ENCODE measurements around the gene C11orf52.
A peak's percentile ranks its signal among the peaks of the same experiment; 100 is the strongest.

Gene C11orf52

GRCh38 chr11:111912535-111912934, 6.2 kb upstream of the C11orf52 start, which contains the start of gene HSPB2:
HSPB2 (plus strand) TSS chr11:111912734; CDS start chr11:111912830, 96 bp downstream.
- Histone ChIP-seq H3K27ac (ENCODE audit: low read depth, low read length) (peak within 1 kb of the TSS; percentile 65), H3K9me3 (ENCODE audit: control insufficient read depth in 1 of 2, low read length in 2 of 2) (no peaks in the 10 kb centered on the region), H3K9ac (ENCODE audit: low read depth in 1 of 2, low read length in 2 of 2) (peak within 1 kb of the TSS; percentile 43 to 48), H3K4me1 (ENCODE audit: control insufficient read depth in 1 of 2, insufficient read depth in 2 of 2, low read length in 2 of 2) (peaks cover 8 to 18% of the 10 kb centered on the region in 2 donors), H3K4me3 (ENCODE audit: low read depth in 1 of 2, low read length in 2 of 2) (peak within 1 kb of the TSS; percentile 44 to 57), H3K27me3 (ENCODE audit: control insufficient read depth in 1 of 2, insufficient read depth in 2 of 2, low read length in 2 of 2) (peaks cover 3% of the 10 kb centered on the region in 2 donors), H3K36me3 (ENCODE audit: control insufficient read depth in 1 of 2, insufficient read depth in 2 of 2, low read length in 2 of 2) (no peaks in the 10 kb centered on the region)

GRCh38 chr11:111913031-111913861, 5.5 kb upstream of the C11orf52 start:
- peak overlapping the region; percentile 17 to 24 for H3K4me3 ChIP-seq (ENCODE audit: low read depth in 1 of 2, low read length in 2 of 2)
- H3K27ac ChIP-seq (ENCODE audit: low read depth, low read length) = peak overlapping the region; percentile 61
- peak overlapping the region; percentile 40 to 48 for H3K9ac ChIP-seq (ENCODE audit: low read depth in 1 of 2, low read length in 2 of 2)
- peaks cover 13 to 21% of the 10 kb centered on the region in 2 donors for H3K4me1 ChIP-seq (ENCODE audit: control insufficient read depth in 1 of 2, insufficient read depth in 2 of 2, low read length in 2 of 2)
- H3K9me3 ChIP-seq (ENCODE audit: control insufficient read depth in 1 of 2, low read length in 2 of 2) = no peaks in the 10 kb centered on the region
- peaks cover 3% of the 10 kb centered on the region in 2 donors for H3K27me3 ChIP-seq (ENCODE audit: control insufficient read depth in 1 of 2, insufficient read depth in 2 of 2, low read length in 2 of 2)
- no peaks in the 10 kb centered on the region for H3K36me3 ChIP-seq (ENCODE audit: control insufficient read depth in 1 of 2, insufficient read depth in 2 of 2, low read length in 2 of 2)

- Histone ChIP-seq H3K9ac (ENCODE audit: low read depth in 1 of 2, low read length in 2 of 2) (peak overlapping the region; percentile 40 to 48), H3K36me3 (ENCODE audit: control insufficient read depth in 1 of 2, insufficient read depth in 2 of 2, low read length in 2 of 2) (no peaks in the 10 kb centered on the region), H3K9me3 (ENCODE audit: control insufficient read depth in 1 of 2, low read length in 2 of 2) (no peaks in the 10 kb centered on the region), H3K4me1 (ENCODE audit: control insufficient read depth in 1 of 2, insufficient read depth in 2 of 2, low read length in 2 of 2) (peaks cover 14 to 23% of the 10 kb centered on the region in 2 donors), H3K27ac (ENCODE audit: low read depth, low read length) (peak overlapping the region; percentile 61), H3K4me3 (ENCODE audit: low read depth in 1 of 2, low read length in 2 of 2) (peak overlapping the region in 1 of 2 donors; percentile 24), H3K27me3 (ENCODE audit: control insufficient read depth in 1 of 2, insufficient read depth in 2 of 2, low read length in 2 of 2) (peaks cover 3% of the 10 kb centered on the region in 2 donors)
Observed at GRCh38 chr11:111913997-111914396, 4.7 kb upstream of the C11orf52 start.

DNA sequence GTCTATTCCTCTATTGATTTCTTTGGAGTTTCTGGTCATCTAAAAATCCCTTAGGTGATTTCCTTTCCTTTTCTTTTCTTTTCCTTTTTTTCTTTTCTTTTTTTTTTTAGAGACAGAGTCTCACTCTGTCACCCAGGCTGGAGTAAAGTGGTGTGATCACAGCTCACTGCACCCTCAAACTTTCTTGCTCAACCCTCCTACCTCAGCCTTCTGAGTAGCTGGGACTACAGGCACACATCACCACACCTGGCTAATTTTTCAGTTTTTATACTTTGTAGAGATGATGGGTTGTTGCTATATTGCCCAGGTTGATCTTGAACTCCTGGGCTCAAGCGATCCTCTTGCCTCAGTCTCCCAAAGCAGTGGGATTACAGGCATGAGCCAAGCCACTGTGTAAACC, 1.9 kb upstream of the C11orf52 start:
- no peak overlapping the region for H3K27ac ChIP-seq (ENCODE audit: low read depth, low read length)
- H3K27me3 ChIP-seq (ENCODE audit: control insufficient read depth in 1 of 2, insufficient read depth in 2 of 2, low read length in 2 of 2) = peaks cover 3% of the 10 kb centered on the region in 2 donors
- no peaks in the 10 kb centered on the region for H3K36me3 ChIP-seq (ENCODE audit: control insufficient read depth in 1 of 2, insufficient read depth in 2 of 2, low read length in 2 of 2)
- H3K4me1 ChIP-seq (ENCODE audit: control insufficient read depth in 1 of 2, insufficient read depth in 2 of 2, low read length in 2 of 2) = peaks cover 10 to 17% of the 10 kb centered on the region in 2 donors
- no peaks in the 10 kb centered on the region for H3K9me3 ChIP-seq (ENCODE audit: control insufficient read depth in 1 of 2, low read length in 2 of 2)
- H3K9ac ChIP-seq (ENCODE audit: low read depth in 1 of 2, low read length in 2 of 2) = no peak overlapping the region
- no peak overlapping the region for H3K4me3 ChIP-seq (ENCODE audit: low read depth in 1 of 2, low read length in 2 of 2)

DNA sequence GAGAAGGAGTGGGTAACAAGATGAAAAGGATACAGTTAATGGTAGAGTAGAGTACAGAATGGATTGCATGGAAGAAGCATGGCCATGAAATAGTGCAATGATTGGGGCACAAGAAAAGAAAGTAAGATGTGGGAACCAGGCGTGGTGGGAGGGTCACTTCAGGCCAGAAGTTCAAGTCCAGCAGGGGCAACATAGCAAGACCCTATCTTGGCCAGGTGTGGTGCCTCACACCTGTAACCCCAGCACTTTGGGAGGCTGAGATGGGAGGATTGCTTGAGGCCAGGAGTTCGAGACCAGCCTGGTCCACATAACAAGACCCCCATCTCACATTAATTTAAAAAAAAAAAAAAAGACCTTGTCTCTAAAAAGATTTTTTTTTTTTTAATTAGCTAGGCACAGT, 1.4 kb upstream of the C11orf52 start:
- no peaks in the 10 kb centered on the region for H3K36me3 ChIP-seq (ENCODE audit: control insufficient read depth in 1 of 2, insufficient read depth in 2 of 2, low read length in 2 of 2)
- H3K4me1 ChIP-seq (ENCODE audit: control insufficient read depth in 1 of 2, insufficient read depth in 2 of 2, low read length in 2 of 2) = peaks cover 10 to 12% of the 10 kb centered on the region in 2 donors
- H3K27me3 ChIP-seq (ENCODE audit: control insufficient read depth in 1 of 2, insufficient read depth in 2 of 2, low read length in 2 of 2) = peaks cover under 1 to 3% of the 10 kb centered on the region in 2 donors
- no peak overlapping the region for H3K9ac ChIP-seq (ENCODE audit: low read depth in 1 of 2, low read length in 2 of 2)
- H3K9me3 ChIP-seq (ENCODE audit: control insufficient read depth in 1 of 2, low read length in 2 of 2) = no peaks in the 10 kb centered on the region
- H3K4me3 ChIP-seq (ENCODE audit: low read depth in 1 of 2, low read length in 2 of 2) = no peak overlapping the region
- H3K27ac ChIP-seq (ENCODE audit: low read depth, low read length) = no peak overlapping the region

DNA sequence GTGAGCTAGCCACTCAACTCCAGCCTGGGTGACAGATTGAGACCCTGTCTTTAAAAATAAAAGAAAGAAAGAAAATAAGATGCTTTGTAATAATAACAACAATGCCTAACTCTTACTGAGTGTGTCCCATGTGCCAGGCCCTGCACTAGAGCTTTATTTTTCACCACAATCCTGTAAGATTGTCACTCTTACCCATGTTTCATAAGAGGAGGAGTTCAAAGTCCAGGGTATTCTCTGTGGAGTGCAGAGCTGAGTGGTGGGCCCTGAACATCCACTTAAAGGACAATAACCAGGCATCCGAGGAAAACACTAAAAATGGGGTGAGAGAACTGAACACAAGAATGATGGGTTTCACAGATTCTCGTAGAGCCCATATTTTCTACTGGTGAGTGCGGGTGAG, 925 bp upstream of the C11orf52 start:
- H3K36me3 ChIP-seq (ENCODE audit: control insufficient read depth in 1 of 2, insufficient read depth in 2 of 2, low read length in 2 of 2) = no peaks in the 10 kb centered on the region
- H3K27ac ChIP-seq (ENCODE audit: low read depth, low read length) = no peak overlapping the region
- no peak overlapping the region for H3K4me3 ChIP-seq (ENCODE audit: low read depth in 1 of 2, low read length in 2 of 2)

DNA sequence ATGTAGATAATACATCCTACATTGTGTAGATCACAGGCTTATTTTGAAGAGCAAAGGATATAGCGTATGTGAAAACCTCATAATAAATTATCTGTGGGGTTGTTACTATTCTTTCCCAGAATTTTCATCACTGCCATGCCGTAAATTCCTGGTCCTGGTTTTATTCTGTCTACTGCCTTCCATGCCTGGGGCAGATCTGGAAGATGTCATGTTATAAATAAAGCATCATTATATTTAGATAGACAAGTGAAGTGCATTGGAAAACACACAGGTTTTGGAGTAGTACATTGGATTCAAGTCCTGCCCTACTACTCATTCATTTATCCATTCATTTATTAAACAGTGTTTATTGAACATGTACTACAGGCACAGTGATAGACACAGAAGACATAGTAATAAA, 2.2 kb downstream of the C11orf52 start:
- Histone ChIP-seq H3K9ac (ENCODE audit: low read depth in 1 of 2, low read length in 2 of 2) (no peak overlapping the region), H3K27ac (ENCODE audit: low read depth, low read length) (no peak overlapping the region), H3K36me3 (ENCODE audit: control insufficient read depth in 1 of 2, insufficient read depth in 2 of 2, low read length in 2 of 2) (no peaks in the 10 kb centered on the region), H3K9me3 (ENCODE audit: control insufficient read depth in 1 of 2, low read length in 2 of 2) (no peaks in the 10 kb centered on the region), H3K4me3 (ENCODE audit: low read depth in 1 of 2, low read length in 2 of 2) (no peak overlapping the region), H3K4me1 (ENCODE audit: control insufficient read depth in 1 of 2, insufficient read depth in 2 of 2, low read length in 2 of 2) (peaks cover 14 to 19% of the 10 kb centered on the region in 2 donors), H3K27me3 (ENCODE audit: control insufficient read depth in 1 of 2, insufficient read depth in 2 of 2, low read length in 2 of 2) (no peaks in the 10 kb centered on the region)

More for the DNA sequence above, 925 bp upstream of the C11orf52 start:
- Histone ChIP-seq H3K9me3 (ENCODE audit: control insufficient read depth in 1 of 2, low read length in 2 of 2) (no peaks in the 10 kb centered on the region), H3K4me1 (ENCODE audit: control insufficient read depth in 1 of 2, insufficient read depth in 2 of 2, low read length in 2 of 2) (peaks cover 10 to 12% of the 10 kb centered on the region in 2 donors), H3K27me3 (ENCODE audit: control insufficient read depth in 1 of 2, insufficient read depth in 2 of 2, low read length in 2 of 2) (peaks cover 0 to 3% of the 10 kb centered on the region in 2 donors), H3K9ac (ENCODE audit: low read depth in 1 of 2, low read length in 2 of 2) (no peak overlapping the region)

GRCh38 chr11:111921541-111922230, 3.0 kb downstream of the C11orf52 start:
- Histone ChIP-seq H3K4me1 (ENCODE audit: control insufficient read depth in 1 of 2, insufficient read depth in 2 of 2, low read length in 2 of 2) (peaks cover 21 to 25% of the 10 kb centered on the region in 2 donors), H3K9ac (ENCODE audit: low read depth in 1 of 2, low read length in 2 of 2) (no peak overlapping the region), H3K27ac (ENCODE audit: low read depth, low read length) (no peak overlapping the region), H3K4me3 (ENCODE audit: low read depth in 1 of 2, low read length in 2 of 2) (no peak overlapping the region), H3K27me3 (ENCODE audit: control insufficient read depth in 1 of 2, insufficient read depth in 2 of 2, low read length in 2 of 2) (no peaks in the 10 kb centered on the region), H3K9me3 (ENCODE audit: control insufficient read depth in 1 of 2, low read length in 2 of 2) (no peaks in the 10 kb centered on the region), H3K36me3 (ENCODE audit: control insufficient read depth in 1 of 2, insufficient read depth in 2 of 2, low read length in 2 of 2) (no peaks in the 10 kb centered on the region)

DNA sequence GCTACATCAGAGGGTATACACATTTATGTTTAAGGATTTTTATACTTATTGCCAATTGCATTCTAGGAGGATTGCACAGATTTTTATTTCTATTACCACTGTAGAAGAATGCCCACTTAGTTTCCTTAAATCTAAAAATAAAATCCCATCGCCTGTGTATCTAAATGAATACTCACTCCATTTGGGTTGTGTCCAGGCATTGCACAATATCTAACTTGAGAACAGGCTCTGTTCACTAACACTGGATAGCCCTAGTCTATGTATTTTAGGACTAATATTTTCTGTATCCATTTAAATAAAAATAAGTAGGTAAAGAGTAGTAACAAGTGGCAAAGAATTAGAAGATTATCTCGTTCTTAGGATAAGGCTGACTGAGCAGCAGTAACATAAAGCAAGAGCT, 4.1 kb downstream of the C11orf52 start:
- no peak overlapping the region for H3K4me3 ChIP-seq (ENCODE audit: low read depth in 1 of 2, low read length in 2 of 2)
- no peaks in the 10 kb centered on the region for H3K9me3 ChIP-seq (ENCODE audit: control insufficient read depth in 1 of 2, low read length in 2 of 2)
- H3K4me1 ChIP-seq (ENCODE audit: control insufficient read depth in 1 of 2, insufficient read depth in 2 of 2, low read length in 2 of 2) = peaks cover 20 to 24% of the 10 kb centered on the region in 2 donors
- peak overlapping the region; percentile 35 for H3K27ac ChIP-seq (ENCODE audit: low read depth, low read length)
- no peak overlapping the region for H3K9ac ChIP-seq (ENCODE audit: low read depth in 1 of 2, low read length in 2 of 2)
- no peaks in the 10 kb centered on the region for H3K27me3 ChIP-seq (ENCODE audit: control insufficient read depth in 1 of 2, insufficient read depth in 2 of 2, low read length in 2 of 2)
- no peaks in the 10 kb centered on the region for H3K36me3 ChIP-seq (ENCODE audit: control insufficient read depth in 1 of 2, insufficient read depth in 2 of 2, low read length in 2 of 2)

DNA sequence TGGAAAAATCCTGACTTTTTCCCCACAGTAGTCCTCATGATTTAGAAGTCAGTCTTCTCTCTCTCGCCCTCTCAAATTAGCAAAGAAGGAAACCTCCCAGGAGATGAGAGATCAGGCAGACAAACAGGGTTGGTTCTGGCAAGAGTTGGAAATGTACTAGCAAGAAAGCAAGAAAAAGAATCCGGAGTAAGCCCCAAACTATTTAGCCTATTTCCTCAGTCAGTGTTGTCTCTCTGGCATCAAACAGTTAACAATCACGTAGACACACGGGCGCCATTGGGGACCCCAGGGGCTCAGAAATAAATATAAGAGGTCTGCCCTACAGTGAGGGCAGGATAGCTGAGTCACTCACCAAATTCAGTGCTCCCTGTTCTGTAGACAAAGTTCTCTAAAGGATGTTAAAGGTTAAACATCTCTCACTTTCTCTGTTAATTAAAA, 4.7 kb downstream of the C11orf52 start:
- H3K9ac ChIP-seq (ENCODE audit: low read depth in 1 of 2, low read length in 2 of 2) = no peak overlapping the region
- H3K4me1 ChIP-seq (ENCODE audit: control insufficient read depth in 1 of 2, insufficient read depth in 2 of 2, low read length in 2 of 2) = peaks cover 19% of the 10 kb centered on the region in 2 donors
- H3K27me3 ChIP-seq (ENCODE audit: control insufficient read depth in 1 of 2, insufficient read depth in 2 of 2, low read length in 2 of 2) = no peaks in the 10 kb centered on the region
- H3K4me3 ChIP-seq (ENCODE audit: low read depth in 1 of 2, low read length in 2 of 2) = no peak overlapping the region
- no peaks in the 10 kb centered on the region for H3K9me3 ChIP-seq (ENCODE audit: control insufficient read depth in 1 of 2, low read length in 2 of 2)
- peak overlapping the region; percentile 35 for H3K27ac ChIP-seq (ENCODE audit: low read depth, low read length)
- no peaks in the 10 kb centered on the region for H3K36me3 ChIP-seq (ENCODE audit: control insufficient read depth in 1 of 2, insufficient read depth in 2 of 2, low read length in 2 of 2)

Measured in duodenal mucosa (tissue), 2 donors.